ENCODE data around the gene AKIRIN2.

GRCh38 chr6:87628424-87628823 lies 73.6 kb downstream of the AKIRIN2 start:
- TF ChIP-seq NFE2 (IDR thresholded peaks at IDR 0.05; ENCODE audit: low read depth) = no peak
- no peak for TF ChIP-seq CHCHD3 (CRISPR knock-in tag; IDR thresholded peaks at IDR 0.05)
- TF ChIP-seq, protein P1, sequence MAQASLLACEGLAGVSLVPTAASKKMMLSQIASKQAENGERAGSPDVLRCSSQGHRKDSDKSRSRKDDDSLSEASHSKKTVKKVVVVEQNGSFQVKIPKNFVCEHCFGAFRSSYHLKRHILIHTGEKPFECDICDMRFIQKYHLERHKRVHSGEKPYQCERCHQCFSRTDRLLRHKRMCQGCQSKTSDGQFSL (CRISPR knock-in tag; IDR thresholded peaks at IDR 0.05) = no peak
- TF ChIP-seq, protein P1 (tag; IDR thresholded peaks at IDR 0.05) = no peak
- TF ChIP-seq, protein P2, sequence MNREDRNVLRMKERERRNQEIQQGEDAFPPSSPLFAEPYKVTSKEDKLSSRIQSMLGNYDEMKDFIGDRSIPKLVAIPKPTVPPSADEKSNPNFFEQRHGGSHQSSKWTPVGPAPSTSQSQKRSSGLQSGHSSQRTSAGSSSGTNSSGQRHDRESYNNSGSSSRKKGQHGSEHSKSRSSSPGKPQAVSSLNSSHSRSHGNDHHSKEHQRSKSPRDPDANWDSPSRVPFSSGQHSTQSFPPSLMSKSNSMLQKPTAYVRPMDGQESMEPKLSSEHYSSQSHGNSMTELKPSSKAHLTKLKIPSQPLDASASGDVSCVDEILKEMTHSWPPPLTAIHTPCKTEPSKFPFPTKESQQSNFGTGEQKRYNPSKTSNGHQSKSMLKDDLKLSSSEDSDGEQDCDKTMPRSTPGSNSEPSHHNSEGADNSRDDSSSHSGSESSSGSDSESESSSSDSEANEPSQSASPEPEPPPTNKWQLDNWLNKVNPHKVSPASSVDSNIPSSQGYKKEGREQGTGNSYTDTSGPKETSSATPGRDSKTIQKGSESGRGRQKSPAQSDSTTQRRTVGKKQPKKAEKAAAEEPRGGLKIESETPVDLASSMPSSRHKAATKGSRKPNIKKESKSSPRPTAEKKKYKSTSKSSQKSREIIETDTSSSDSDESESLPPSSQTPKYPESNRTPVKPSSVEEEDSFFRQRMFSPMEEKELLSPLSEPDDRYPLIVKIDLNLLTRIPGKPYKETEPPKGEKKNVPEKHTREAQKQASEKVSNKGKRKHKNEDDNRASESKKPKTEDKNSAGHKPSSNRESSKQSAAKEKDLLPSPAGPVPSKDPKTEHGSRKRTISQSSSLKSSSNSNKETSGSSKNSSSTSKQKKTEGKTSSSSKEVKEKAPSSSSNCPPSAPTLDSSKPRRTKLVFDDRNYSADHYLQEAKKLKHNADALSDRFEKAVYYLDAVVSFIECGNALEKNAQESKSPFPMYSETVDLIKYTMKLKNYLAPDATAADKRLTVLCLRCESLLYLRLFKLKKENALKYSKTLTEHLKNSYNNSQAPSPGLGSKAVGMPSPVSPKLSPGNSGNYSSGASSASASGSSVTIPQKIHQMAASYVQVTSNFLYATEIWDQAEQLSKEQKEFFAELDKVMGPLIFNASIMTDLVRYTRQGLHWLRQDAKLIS (CRISPR knock-in tag; IDR thresholded peaks at IDR 0.05) = no peak
- TF ChIP-seq NR3C1 (CRISPR knock-in tag; IDR thresholded peaks at IDR 0.05) = no peak
- no peak for TF ChIP-seq BRF2 (IDR thresholded peaks at IDR 0.05; ENCODE audit: borderline replicate concordance, insufficient read depth, insufficient read length)
- TF ChIP-seq FOXA1 (IDR thresholded peaks at IDR 0.05; ENCODE audit: borderline replicate concordance) = no peak
